ENCODE results near the gene ANK3.

ANK3 gene

GRCh38 chr10:60139290-60139689, 250.4 kb downstream of the ANK3 start:
- no peak for ATAC-seq
- DNase-seq = no peak

DNA sequence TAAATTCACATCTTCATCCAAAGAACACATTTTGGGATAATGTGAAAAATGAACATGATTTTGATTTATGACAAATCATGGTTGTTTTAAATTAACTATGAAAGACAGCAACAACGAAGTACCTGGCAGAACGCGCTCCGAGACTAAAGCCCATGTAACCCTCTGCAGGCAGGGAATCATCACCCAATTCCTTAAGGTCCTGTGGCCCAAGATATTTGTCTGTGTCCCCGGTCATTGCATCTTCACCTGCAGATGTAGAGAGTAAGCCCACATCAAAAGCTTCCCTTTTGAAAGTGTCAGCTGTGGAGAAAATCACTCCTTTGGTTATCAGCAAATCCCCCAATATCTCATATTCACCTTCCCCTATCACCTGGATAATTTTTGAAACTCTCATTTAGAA, 250.8 kb downstream of the ANK3 start:
- DNase-seq (no peak), ATAC-seq (no peak)

DNA sequence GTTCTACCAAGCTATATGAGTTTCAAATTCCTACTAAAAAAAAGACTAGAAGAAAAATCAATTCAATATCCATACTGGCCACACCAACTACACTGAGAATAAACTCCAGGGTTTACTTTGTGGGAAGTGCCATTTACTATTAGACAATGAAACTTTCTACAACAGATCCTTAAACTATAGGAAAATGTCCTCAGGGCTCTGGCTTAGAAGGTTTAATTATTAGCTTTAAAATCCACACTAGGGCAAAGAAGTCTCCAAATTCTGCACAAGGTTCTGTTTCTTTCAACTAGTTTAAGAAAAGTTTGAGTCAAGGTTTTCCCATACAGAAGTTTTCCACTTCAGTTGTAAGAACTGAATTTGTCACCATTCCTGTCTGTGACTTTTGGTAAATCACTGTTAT, 251.6 kb downstream of the ANK3 start:
- no peak for ATAC-seq
- no peak for DNase-seq

DNA sequence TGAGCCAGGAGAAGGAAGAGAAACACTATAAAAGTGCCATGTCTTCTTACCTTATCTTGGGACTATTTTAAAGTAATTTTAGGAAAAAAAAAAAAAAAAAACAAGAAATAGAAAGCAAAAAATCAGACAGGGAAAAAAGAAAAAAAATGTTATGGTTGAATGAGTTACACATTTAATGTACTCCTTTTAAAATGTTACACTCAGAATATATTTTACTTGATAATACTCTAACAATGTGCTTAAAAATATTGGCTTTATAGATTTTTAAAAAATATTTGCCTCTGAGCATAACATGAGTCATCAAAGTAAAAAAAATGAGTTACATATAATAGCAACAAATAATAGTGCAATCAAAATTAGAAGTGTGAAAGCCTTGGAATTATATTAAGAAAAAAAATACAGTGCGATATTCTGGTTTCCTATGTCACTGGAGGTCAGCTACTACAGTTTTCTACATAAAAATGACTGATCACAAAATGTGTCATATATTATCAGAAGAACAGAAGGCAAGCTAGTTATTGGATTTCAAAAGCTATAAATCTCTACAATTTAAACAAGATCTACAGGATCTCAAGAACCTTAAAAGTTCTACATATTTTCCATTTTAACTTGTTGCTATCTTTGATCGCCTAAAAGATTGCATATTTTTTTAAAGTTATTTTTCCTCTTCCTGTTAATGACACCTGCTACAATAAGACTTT, 252.2 kb downstream of the ANK3 start:
- ATAC-seq (no peak), DNase-seq (no peak)

DNA sequence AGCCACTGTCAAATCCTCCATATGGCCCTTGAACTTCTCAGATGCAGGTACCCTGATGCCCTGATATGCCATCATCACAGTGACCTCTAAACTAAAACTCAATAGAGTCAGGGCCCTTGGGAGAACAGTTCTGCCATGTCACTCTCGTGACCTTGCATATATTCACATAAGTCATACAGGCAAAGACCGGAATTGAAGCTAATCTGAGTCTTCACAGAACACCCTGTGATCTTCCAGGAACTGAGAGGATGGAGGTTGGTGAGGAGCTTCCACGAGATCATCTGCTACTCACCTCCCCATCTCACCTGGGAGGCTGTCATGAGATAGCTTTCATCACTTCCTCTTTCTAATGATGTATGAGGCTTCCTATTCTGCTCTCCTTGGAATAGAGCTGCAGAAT, 254.7 kb downstream of the ANK3 start:
- DNase-seq (no peak), ATAC-seq (no peak)

- DNase-seq (no peak), ATAC-seq (no peak)
Measured at GRCh38 chr10:60134548-60134947, 255.1 kb downstream of the ANK3 start.

DNA sequence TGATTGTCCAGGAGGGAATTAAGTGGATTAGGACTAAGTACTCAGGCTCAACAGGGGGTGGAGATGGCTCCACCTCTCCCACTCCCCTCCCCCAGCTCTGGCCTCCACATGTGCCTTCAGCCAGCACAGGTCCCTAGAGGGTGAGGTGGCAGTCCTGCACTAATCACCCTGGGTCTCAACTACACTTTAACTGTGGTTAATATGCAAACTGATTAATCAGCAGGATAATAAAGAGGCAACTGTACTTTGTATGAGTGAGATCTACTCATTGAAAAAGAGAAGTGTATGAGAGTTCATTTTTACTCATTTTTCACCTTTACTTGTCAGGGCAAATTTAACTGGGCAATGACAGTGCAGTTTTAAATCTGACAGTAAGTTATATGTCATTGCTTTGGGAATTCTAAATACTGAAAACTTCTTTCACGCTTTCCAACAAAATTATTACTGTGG, 259.5 kb downstream of the ANK3 start:
- DNase-seq (no peak), ATAC-seq (no peak)

- ATAC-seq (no peak), DNase-seq (no peak)
Measured at GRCh38 chr10:60125895-60126294, 263.8 kb downstream of the ANK3 start.

GRCh38 chr10:60124536-60124935, 265.1 kb downstream of the ANK3 start:
- no peak for ATAC-seq
- DNase-seq = no peak

DNA sequence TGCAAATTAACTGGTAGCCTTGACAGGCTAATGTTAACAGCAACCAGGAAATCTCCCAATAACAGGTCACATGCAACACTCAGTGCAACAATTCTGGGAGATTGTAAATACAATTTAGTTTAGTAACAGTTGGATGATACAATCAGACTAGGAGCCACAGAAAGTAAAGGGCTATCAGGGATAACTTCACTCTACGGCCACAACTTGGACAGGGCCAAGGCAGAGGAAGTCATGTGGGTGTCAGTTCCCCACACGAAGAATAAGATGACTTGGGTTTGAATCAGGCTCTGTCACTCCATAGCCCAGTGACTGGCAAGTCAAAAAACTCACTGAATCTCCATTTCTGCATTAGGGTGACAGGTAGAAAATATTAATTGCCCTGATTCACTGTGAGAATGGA, 266.0 kb downstream of the ANK3 start:
- ATAC-seq = no peak
- no peak for DNase-seq

DNA sequence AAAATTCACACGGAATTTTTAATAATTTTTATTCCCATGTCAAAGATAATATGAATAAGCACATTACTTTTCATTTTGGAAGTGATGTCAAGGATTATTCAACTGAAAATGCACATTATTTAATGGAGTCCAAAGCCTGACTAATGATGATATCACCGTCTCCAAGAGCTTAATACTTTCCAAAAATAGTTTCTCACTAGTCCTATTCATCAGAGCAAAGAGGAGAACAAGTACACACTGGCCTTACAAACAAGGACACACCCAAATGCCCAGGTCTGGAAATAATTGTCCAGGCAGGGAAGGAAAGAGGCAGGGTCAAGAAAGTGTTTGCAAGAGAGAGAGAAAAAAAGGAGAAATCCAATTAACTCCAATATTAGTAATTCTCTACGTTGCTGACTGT, 266.5 kb downstream of the ANK3 start:
- DNase-seq (no peak), ATAC-seq (no peak)

DNA sequence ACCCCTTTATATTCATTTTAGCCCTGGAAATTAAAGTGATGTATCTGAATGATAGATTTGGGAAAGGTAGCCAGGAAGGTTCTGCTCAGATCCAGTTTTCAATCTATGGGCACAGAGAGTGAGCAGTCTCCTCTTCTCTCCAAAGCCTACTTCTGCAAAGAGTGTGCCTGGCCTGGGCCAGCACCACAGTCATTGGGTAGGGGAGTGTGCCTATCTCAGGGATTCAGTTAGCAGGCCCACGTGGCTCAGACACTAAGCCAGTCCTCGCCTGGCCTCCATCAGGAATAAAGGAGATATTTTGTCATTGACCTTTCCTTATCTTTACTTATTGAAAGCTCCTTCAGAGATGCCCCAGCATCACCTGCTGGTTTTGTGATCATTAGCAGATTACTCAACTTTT, 267.5 kb downstream of the ANK3 start:
- DNase-seq (no peak), ATAC-seq (no peak)

DNA sequence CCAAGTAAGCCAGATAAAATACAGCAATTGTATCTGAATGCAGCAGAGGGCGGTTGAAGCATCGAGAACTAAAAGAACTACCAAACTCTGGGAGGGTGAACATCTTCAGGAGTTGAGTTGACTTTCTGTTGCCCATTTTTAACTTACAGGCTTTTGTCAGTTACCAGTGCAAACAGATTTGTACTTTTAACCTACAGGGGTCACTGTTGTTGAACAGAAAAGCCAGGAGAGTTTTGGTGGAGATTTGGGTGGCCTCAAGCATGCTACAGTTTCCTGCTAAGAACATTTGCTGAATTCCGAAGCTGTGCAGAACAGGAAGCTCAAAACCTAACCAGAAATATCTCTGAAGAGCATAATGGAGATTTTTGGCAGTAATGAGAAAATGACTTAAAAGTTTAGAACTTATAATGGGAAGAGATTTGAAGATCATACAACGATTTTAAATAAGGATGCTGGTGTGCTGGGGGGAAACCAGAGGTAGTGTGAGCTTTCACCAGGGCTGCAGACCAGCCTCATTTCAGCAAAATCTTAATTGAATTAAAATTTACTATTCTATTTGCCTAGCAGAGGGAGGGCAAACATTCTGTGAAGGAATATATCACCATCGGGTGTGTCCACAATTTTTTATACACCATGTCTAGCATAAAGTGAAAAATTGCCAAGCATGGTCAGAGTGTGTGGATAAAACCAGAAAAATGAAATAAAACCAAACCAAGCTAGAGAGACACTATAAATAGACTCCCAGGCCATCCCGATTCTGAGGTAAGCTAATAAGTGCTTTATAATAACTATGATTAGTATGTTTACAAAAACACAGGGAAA, 274.7 kb downstream of the ANK3 start:
- DNase-seq (no peak), ATAC-seq (no peak)

DNA sequence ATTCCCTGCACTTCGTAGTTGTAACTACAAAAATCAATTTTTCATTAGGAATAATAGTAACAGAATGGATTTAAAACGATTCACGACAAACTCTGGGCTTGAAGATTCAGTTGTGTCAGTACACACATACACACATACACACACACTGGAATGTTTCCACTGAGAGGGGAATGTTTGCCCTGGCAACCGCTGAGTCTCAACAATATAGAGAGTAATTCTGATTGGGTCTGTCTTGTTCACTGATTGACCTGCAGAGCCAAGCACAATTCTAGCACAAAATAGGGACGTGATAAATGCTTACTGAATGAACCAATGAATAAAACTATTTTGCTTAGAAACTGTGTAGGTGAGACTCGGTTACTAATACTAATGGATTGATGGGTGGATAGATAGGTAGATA, 278.9 kb downstream of the ANK3 start:
- ATAC-seq (no peak), DNase-seq (no peak)

DNA sequence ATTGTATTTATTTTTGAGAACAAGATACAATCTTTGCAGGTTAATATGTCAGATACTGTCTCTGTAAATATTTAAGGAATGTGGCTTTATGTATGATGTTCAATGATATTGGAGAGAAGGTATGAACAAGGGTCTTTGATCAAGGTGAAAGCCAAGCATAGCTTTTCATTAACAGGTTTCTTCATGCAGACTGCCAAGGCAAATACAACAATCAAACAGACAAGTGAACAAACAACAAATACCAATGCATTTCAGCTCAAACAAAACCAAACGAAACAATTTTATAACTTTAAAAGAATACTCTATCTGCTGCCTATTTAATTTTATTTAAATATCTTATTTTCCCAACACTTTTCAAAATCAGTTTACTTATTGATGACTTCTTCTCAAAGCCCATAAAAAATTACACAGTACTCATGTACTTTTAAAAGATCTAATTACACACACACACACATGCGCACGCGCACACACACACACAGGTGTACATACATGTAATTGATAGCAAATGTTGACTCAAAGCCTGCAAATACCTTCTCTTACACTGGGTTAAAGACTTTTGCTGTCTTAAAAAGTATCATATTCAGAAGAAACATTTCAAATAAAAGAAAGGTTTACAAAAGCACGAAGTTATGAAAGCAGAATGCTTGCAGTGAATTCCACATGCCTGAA, 282.2 kb downstream of the ANK3 start:
- DNase-seq (no peak), ATAC-seq (no peak)

GRCh38 chr10:60105295-60105695, 284.4 kb downstream of the ANK3 start:
- DNase-seq (no peak), ATAC-seq (no peak)

- ATAC-seq (no peak), DNase-seq (no peak)
Measured at GRCh38 chr10:60101821-60102220, 287.9 kb downstream of the ANK3 start.

- DNase-seq (no peak), ATAC-seq (no peak)
Measured at GRCh38 chr10:60099998-60100747, 289.5 kb downstream of the ANK3 start.

- DNase-seq = no peak
- no peak for ATAC-seq
Measured at GRCh38 chr10:60098677-60099601, 290.7 kb downstream of the ANK3 start.

DNA sequence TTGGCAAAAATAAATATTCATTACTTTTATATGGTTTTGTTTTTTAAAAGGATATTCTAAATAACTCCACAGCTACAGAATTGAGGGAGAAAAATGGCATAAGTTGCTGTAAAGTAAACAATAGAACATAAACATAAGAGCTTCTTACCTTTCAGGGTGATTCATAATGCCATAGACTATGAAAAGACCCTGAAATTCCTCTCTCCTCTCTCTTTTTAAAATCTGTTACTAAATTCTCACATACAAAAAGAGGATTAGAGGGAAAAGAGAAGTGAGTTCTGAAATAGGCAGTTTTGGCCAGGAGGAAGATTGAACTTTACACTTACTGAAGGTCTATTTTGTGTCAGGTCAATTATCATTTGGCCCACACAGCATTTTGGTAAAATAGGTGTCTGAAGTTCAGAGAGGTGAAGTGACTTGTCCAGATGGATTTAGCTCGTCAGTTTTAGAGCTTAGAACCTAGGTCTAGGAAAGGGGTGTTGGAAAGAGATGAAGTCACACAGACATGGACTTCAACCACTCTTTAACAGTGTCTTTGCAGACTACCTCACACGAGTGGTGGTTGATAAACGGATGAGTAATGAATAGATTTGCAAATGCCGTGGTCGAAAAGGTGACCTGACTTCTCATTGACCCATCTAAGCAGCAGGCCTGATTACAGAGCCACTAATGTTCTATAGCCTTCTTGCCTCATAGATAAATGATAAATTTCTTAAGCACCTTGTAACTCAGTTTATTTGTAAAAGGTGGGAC, 292.7 kb downstream of the ANK3 start:
- DNase-seq (no peak), ATAC-seq (no peak)

DNA sequence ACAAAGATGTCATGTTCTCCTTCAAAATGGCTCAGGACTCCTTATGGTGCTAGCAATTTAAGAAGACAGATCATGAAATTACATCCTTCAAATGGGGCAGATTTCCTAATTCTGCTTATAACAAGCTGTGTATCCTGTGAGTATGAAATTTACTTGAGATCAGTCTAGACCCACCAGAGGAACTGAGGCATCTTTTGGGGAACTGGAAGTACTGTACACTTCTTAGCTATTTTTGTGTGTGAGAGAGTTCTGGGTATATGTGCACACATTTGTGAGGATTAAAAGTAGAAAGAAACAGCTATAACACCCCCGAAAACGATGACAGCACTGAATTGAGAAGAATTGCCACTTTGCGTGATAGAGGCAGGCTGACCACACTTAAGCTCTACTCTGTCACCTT, 296.4 kb downstream of the ANK3 start:
- DNase-seq (no peak), ATAC-seq (no peak)
